Neural cell (in vitro differentiated cells): ENCODE results near the gene ZNF784.

Experiments
- RAD21 ChIP-seq: fragments of 450-650 bp; conservative IDR thresholded peaks from 2 replicates; pipeline ENCODE4 v1.6.1; 2014; ENCODE audit warnings: antibody characterized with exemption, mild to moderate bottlenecking, moderate library complexity
- SMC3 ChIP-seq: fragments of 450-650 bp; conservative IDR thresholded peaks from 2 replicates; pipeline ENCODE4 v1.6.1; 2014; ENCODE audit warnings: antibody characterized with exemption, mild to moderate bottlenecking, moderate library complexity; ENCODE audit not compliant: poor library complexity
- TF ChIP-seq, protein P1 (sequence below): fragments of 450-650 bp; IDR thresholded peaks from 2 replicates; pipeline ENCODE4 v1.5.1; 2014; ENCODE audit warnings: antibody characterized with exemption, mild to moderate bottlenecking, moderate library complexity; ENCODE audit not compliant: poor library complexity, severe bottlenecking

DNA sequence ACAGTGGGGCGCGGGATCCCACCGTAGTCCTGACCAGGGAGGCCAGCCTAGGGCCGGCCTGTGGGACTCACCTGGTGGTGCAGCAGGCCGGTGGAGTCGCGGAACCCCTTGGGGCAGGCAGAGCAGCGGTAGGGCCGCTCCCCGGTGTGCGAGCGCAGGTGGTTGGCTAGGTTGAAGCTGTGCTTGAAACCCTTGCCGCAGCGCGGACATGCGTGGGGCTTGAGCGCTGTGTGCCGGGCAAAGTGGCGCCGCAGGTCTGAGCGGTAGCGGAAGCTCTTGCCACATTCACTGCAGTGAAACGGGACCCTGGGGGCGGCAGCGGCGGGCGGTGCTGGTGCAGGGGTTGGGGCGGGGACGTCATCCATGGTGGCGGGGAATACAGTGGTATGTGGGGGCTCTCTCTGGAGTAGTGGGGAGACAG lies 26.9 kb downstream of the ZNF784 start:
- TF ChIP-seq, protein P1, sequence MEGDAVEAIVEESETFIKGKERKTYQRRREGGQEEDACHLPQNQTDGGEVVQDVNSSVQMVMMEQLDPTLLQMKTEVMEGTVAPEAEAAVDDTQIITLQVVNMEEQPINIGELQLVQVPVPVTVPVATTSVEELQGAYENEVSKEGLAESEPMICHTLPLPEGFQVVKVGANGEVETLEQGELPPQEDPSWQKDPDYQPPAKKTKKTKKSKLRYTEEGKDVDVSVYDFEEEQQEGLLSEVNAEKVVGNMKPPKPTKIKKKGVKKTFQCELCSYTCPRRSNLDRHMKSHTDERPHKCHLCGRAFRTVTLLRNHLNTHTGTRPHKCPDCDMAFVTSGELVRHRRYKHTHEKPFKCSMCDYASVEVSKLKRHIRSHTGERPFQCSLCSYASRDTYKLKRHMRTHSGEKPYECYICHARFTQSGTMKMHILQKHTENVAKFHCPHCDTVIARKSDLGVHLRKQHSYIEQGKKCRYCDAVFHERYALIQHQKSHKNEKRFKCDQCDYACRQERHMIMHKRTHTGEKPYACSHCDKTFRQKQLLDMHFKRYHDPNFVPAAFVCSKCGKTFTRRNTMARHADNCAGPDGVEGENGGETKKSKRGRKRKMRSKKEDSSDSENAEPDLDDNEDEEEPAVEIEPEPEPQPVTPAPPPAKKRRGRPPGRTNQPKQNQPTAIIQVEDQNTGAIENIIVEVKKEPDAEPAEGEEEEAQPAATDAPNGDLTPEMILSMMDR = no peak
- TF ChIP-seq RAD21 (no peak), SMC3 (no peak)
